ENCODE data around the gene ARRB1. TPM values are rescaled to one million over a fixed set of nuclear protein-coding genes. Genes with fewer than 3 reads are reported as not detected.

ARRB1 gene
- total and polyA plus RNA-seq, 10 donors: 11.6 to 139 (median 78.1) TPM

GRCh38 chr11:75214411-75214821 lies 137.0 kb downstream of the ARRB1 start:
- TF ChIP-seq POLR2AphosphoS5 (IDR thresholded peaks at IDR 0.05) (no peak), POLR2A (IDR thresholded peaks at IDR 0.05) (no peak), CTCF (IDR thresholded peaks at IDR 0.05 in 8 of 11, conservative IDR thresholded peaks at IDR 0.05 in 3 of 11) (peak in 1 of 11 experiments; percentile 12)
- 3 to 14% (median 5%) methylated on average over 8 of the region's 8 CpGs for WGBS, 5 donors
- Histone ChIP-seq H3K9me3 (no peaks in the 10 kb centered on the region), H3K36me3 (no peaks in the 10 kb centered on the region), H3K27ac (no peak overlapping the region), H3K4me3 (no peak overlapping the region), H3K27me3 (replicated peaks in 1 of 7) (peaks cover 0 to 57% (median 0%) of the 10 kb centered on the region in 7 donors), H3K4me1 (no peaks in the 10 kb centered on the region)
- intact Hi-C loops (cut with DNase I; ENCODE audit: low total_unique reads): no loop called here
- DNase-seq: no peak

Small RNA genes within 50 kb of the gene (microRNA-seq; reads per million reads assigned to microRNA genes)
- 47.8 to 95.0 (median 57.5) reads per million in 3 donors for gene MIR326

Small RNA genes within 50 kb of the gene (small RNA-seq; reads per million reads assigned to genes)
- 0.89 to 1.9 (median 1.5) reads per million in 4 donors for gene MIR326
- 0 reads per million in 4 donors for gene SNORD15A

Other genes with a start within 250 kb of the ARRB1 start
- gene SLCO2B1, start 200.6 kb downstream of the ARRB1 start, total RNA-seq: 100 to 1,000 TPM in 5 of 7 donors, 10 to 100 TPM in 2; 75.1 to 307 (median 181) TPM
- gene SLCO2B1, start 200.6 kb downstream of the ARRB1 start, polyA plus RNA-seq: 10 to 100 TPM; 10.2 to 18.4 (median 14.4) TPM
- under 1 TPM in 4 of 7 donors, not detected in 3; 0.16 to 0.59 (median 0.23) TPM for gene TPBGL, start 110.9 kb downstream of the ARRB1 start, total RNA-seq
- under 1 TPM; 0.10 to 0.15 (median 0.11) TPM for gene TPBGL, start 110.9 kb downstream of the ARRB1 start, polyA plus RNA-seq
- 1,000 to 10,000 TPM; 1,482 to 2,624 (median 2,197) TPM for gene RPS3, start 47.9 kb upstream of the ARRB1 start, total RNA-seq
- 1,000 to 10,000 TPM; 4,940 to 5,449 (median 5,352) TPM for gene RPS3, start 47.9 kb upstream of the ARRB1 start, polyA plus RNA-seq
- gene KLHL35, start 81.5 kb upstream of the ARRB1 start, total RNA-seq: 1 to 10 TPM in 6 of 7 donors, under 1 TPM in 1; 0.19 to 3.5 (median 1.8) TPM
- 1 to 10 TPM; 2.0 to 3.8 (median 2.8) TPM for gene KLHL35, start 81.5 kb upstream of the ARRB1 start, polyA plus RNA-seq
- gene GDPD5, start 174.3 kb upstream of the ARRB1 start, total RNA-seq: 100 to 1,000 TPM in 6 of 7 donors, 10 to 100 TPM in 1; 97.0 to 273 (median 144) TPM
- 100 to 1,000 TPM in 2 of 3 donors, 10 to 100 TPM in 1; 44.6 to 248 (median 147) TPM for gene GDPD5, start 174.3 kb upstream of the ARRB1 start, polyA plus RNA-seq
- gene SERPINH1, start 210.6 kb upstream of the ARRB1 start, total RNA-seq: 100 to 1,000 TPM in 2 of 7 donors, 10 to 100 TPM in 5; 54.9 to 145 (median 87.5) TPM
- 10 to 100 TPM; 19.0 to 39.1 (median 33.0) TPM for gene SERPINH1, start 210.6 kb upstream of the ARRB1 start, polyA plus RNA-seq

Measured in spleen (tissue), 11 donors.